ENCODE measurements around the gene DAB1.

The DAB1 gene

DNA sequence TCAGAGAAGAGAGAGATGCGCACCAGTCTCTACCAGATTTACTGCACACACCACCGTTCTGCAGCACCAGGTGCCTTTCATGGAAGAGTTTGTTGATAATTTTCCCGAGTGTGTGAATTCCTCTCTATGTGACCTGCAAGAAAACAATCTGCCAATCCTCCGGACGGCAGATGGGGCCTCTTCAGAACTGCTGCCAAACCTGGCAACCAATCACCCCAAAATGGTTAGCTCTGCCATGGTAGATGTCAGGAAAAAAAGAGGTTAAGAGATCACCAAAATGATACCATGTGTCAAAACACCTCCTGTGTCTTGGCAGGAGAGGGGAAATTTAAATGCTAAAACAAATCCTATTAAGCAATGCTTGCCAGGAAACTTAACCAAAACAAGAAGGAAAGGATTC, 96.5 kb downstream of the DAB1 start:
- no peak overlapping the region for H3K4me3 ChIP-seq (ENCODE audit: low read length)
- DNase-seq (ENCODE audit: low read depth), result no peak
- TF ChIP-seq, protein P1, sequence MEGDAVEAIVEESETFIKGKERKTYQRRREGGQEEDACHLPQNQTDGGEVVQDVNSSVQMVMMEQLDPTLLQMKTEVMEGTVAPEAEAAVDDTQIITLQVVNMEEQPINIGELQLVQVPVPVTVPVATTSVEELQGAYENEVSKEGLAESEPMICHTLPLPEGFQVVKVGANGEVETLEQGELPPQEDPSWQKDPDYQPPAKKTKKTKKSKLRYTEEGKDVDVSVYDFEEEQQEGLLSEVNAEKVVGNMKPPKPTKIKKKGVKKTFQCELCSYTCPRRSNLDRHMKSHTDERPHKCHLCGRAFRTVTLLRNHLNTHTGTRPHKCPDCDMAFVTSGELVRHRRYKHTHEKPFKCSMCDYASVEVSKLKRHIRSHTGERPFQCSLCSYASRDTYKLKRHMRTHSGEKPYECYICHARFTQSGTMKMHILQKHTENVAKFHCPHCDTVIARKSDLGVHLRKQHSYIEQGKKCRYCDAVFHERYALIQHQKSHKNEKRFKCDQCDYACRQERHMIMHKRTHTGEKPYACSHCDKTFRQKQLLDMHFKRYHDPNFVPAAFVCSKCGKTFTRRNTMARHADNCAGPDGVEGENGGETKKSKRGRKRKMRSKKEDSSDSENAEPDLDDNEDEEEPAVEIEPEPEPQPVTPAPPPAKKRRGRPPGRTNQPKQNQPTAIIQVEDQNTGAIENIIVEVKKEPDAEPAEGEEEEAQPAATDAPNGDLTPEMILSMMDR (conservative IDR thresholded peaks at IDR 0.05; ENCODE audit: low read length), result no peak

DNA sequence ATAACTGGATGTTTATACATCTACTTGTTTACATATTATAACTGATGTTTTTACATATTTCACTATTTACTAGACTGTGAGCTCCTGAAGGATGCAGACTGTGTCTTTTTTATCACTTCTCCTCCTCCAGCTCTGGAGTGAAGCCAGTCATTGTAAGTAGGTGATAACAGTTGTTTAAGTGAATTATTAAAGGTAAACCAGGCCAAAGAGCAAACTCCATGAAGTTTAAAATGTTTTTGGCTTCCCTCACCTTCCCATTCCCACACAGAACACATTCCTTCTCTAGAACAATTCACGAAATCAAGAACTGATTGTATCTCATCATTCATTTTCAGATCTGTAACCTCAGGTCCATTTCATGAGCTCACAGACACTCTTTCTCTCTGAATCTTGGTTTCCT, 98.3 kb downstream of the DAB1 start:
- no peak for DNase-seq (ENCODE audit: low read depth)
- H3K4me3 ChIP-seq (ENCODE audit: low read length), result no peak overlapping the region
- TF ChIP-seq, protein P1 (conservative IDR thresholded peaks at IDR 0.05; ENCODE audit: low read length), result no peak

DNA sequence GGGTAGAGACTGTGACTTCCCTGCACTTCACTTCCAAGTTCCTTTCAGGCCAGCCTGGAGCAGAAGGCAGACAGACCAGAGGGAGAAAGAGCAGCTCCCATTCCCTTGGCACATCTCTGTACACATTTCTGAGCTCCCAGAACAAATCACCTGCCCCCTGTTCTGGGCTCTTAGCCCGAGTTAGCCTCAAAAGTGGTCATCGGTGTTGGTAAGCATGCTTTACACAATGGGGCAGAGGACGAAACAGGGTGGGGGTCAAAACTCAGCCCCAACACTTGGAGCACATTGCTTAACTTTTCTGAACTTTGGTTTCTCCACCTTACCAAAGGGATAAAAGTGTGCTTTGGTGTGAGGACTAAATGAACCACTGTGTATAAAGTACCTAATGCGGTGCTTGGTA, 98.7 kb downstream of the DAB1 start:
- TF ChIP-seq, protein P1 (conservative IDR thresholded peaks at IDR 0.05; ENCODE audit: low read length), result no peak
- DNase-seq (ENCODE audit: low read depth), result no peak
- no peak overlapping the region for H3K4me3 ChIP-seq (ENCODE audit: low read length)

DNA sequence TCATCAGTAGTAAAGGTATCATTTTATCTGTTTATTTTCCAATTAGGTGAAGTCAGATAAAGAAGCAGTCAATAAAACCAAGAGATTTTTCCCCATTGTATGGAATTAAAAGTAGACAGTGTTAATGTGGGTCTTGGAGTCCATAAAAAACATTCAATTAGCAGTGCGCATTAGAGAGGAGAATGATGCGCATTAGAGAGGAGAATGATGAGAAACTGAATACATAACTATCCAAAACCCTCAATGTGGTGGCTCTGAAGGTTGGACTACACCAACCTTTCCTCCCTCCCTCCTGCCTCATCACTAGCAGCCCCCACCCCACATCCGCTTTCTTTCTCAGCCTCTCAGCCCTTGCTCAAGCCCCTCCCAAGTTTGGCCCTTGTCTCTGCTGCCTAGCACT, 99.5 kb downstream of the DAB1 start:
- DNase-seq (ENCODE audit: low read depth), result no peak
- TF ChIP-seq, protein P1 (conservative IDR thresholded peaks at IDR 0.05; ENCODE audit: low read length), result no peak

DNA sequence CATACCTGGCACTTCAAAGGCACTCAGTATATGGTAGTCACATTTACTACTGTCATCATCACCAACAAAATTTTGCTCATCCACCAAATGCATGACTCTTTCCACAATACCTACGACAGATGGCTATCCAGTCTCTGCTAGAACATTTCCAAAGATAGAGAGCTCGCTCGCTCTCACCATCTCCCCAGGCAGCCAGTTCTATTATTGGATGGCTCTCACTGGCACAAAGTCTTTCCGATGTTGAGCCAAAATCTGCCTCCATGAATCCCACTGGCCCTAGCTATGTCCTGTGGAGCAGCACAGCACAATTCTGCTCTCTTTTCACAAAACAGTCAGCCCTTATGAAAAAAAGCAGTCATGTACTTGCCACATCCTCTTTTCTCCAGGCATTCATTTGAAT, 102.1 kb downstream of the DAB1 start:
- no peak overlapping the region for H3K4me3 ChIP-seq (ENCODE audit: low read length)
- TF ChIP-seq, protein P1 (conservative IDR thresholded peaks at IDR 0.05; ENCODE audit: low read length), result no peak
- no peak for DNase-seq (ENCODE audit: low read depth)

More for the DNA sequence above, 99.5 kb downstream of the DAB1 start:
- H3K4me3 ChIP-seq (ENCODE audit: low read length), result no peak overlapping the region

DNA sequence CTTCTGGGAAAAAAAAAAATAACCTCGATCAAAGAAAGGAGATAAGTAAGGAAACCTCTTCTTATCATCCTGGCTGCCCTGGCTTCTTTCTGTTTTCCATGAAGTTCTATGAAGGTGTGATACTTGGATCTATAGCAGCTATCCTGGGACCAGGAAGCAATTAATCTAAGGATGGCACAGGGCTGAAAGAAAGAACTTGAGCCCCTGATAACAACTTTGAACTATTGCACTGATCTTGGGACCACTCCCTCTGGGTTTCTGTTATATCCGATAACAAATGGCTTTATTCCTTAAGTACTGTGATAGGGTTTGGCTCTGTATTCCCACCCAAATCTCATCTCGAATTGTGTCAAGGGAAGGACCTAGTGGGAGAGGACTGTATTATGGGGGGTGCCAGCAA, 104.1 kb downstream of the DAB1 start:
- no peak for DNase-seq (ENCODE audit: low read depth)
- H3K4me3 ChIP-seq (ENCODE audit: low read length), result no peak overlapping the region
- TF ChIP-seq, protein P1 (conservative IDR thresholded peaks at IDR 0.05; ENCODE audit: low read length), result no peak

DNA sequence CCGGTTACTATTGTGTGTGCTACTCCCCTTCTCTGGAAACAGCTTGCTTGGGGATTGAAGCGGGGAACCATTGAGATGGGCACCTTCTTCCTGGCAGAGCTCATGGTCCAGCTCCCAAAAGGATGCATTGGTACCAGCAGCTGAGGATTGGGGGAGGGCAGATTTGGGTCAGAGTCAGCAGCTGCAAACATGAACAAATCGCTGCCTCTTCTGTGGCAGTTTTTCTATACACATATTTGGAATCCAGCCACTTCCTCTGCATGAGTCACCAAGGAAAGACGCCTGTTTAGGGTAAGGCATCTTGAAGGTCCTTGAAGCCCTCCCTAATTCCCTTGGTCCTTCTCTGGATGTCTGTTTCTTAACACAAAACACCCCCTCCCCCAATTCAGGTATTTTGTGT, 104.7 kb downstream of the DAB1 start:
- TF ChIP-seq, protein P1 (conservative IDR thresholded peaks at IDR 0.05; ENCODE audit: low read length), result no peak
- no peak overlapping the region for H3K4me3 ChIP-seq (ENCODE audit: low read length)
- DNase-seq (ENCODE audit: low read depth), result peak; percentile 8

All from AG10803 (cell line).